ENCODE measurements around the gene TRIM33.
"Not testable (repeated sequence)": the region's sequence is repeated elsewhere in the genome, so short reads cannot be mapped to it uniquely, and the experiment has no call there.

The TRIM33 gene

DNA sequence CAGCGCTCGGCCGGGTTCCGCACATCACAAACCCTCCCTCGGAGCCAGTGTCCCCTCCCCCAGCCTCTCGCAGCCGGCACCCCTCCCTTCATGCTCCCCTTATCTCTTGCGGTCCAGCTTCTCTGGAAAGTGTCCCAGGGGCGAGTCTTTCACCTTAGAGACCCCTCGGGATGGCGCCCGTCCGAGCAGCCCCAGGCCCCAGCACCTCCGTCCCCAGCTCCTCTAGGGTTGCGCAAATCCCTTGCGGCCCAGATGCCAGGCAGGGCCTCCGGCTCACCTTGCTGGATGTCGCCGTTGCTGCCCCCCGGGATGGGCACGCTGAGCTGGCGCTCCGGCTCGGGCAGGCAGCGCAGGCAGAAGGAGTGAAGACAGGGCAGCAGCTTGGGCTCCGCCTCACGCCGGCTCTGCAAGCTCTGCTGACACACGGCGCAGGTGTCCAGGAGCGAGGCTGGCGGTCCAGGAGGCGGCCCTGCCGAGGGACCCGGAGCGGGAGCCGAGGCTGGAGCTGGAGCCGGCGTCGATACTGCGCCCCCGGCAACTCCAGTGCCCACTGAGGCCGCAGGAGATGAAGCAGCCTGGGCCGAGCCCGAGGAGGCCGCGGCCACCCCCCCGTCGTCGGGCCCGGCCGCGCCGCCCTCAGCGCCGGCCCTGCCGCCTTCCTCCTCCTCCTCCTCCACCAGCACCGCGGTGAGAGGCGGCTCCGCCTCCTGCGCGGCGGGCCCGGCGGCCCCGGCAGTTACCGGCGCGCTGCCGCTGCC, 550 bp downstream of the TRIM33 start:
- DNase-seq (ENCODE audit: low spot score), result peak; percentile 90

GRCh38 chr1:114509596-114510273, 1.3 kb downstream of the TRIM33 start:
- no peak for DNase-seq (ENCODE audit: low spot score)

- DNase-seq (ENCODE audit: low spot score), result no peak
Measured at GRCh38 chr1:114508386-114508898, 2.6 kb downstream of the TRIM33 start.

- no peak for DNase-seq (ENCODE audit: low spot score)
Measured at GRCh38 chr1:114507513-114507912, 3.5 kb downstream of the TRIM33 start.

- DNase-seq (ENCODE audit: low spot score), result no peak
Measured at GRCh38 chr1:114505148-114505561, 5.8 kb downstream of the TRIM33 start.

DNA sequence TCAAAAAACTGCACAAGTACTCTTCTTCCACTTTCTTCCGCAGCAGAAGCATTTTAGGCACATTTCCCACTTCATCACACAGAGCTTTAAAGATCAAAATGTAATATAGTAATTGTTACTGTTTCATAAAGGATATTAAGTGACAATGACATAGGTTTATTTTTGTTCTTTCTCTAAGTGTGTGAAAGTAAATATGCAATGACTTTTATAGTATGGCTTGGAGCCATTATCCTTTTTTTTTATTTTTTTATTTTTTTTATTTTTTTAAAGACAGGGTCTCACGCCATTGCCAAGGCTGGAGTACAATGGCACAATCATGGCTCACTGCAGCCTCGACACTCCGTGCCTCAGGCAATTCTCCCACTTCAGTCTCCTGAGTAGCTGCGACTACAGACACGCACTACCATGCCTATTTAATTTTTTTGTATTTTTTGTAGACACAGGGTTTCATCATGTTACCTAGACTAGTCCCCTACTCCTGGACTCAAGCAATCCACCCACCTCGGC, 7.0 kb downstream of the TRIM33 start:
- no peak for DNase-seq (ENCODE audit: low spot score)

- DNase-seq (ENCODE audit: low spot score), result no peak
Measured at GRCh38 chr1:114502080-114502479, 8.9 kb downstream of the TRIM33 start.

DNA sequence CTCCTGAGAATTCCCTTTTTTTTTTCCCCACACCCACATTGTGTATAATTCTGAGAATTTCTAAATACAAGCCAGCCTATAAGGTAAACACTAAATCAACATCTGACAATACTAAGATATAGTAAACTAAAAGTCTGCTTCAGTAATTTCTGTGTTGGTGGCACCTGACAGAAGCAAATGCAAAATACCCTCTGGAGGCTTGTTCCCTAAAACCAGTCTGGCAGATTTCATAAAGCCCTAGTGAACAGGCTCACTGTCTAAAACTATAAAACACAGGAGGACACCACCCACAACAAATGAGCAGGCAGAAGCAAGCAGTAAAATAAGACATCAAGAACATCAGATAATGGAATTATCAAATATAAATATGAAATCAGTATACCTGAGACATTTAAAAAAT, 11.5 kb downstream of the TRIM33 start:
- DNase-seq (ENCODE audit: low spot score), result no peak

- peak; percentile 9 for DNase-seq (ENCODE audit: low spot score)
Measured at GRCh38 chr1:114496089-114496488, 14.9 kb downstream of the TRIM33 start.

- no peak for DNase-seq (ENCODE audit: low spot score)
Measured at GRCh38 chr1:114495486-114495885, 15.5 kb downstream of the TRIM33 start.

GRCh38 chr1:114492978-114493377, 18.0 kb downstream of the TRIM33 start:
- no peak for DNase-seq (ENCODE audit: low spot score)

- DNase-seq (ENCODE audit: low spot score), result no peak
Measured at GRCh38 chr1:114490274-114490693, 20.7 kb downstream of the TRIM33 start.

DNA sequence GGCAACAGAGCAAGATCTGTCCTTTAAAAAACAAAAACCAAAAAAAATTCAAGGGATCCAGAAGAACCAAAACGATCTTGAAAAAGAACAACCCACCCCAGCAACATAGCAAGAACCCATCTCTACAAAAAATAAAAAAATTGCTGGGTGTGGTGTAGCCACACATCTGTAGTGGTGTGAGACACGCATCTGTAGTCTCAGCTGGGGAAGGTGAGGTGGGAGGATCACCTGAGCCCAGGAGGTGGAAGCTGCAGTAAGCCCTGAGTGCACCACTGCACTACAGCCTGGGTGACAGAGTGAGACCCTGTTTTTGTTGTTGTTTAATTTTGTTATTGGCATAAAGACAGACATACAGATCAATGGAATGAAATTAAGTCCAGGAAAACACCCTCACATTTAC, 22.3 kb downstream of the TRIM33 start:
- no peak for DNase-seq (ENCODE audit: low spot score)

DNA sequence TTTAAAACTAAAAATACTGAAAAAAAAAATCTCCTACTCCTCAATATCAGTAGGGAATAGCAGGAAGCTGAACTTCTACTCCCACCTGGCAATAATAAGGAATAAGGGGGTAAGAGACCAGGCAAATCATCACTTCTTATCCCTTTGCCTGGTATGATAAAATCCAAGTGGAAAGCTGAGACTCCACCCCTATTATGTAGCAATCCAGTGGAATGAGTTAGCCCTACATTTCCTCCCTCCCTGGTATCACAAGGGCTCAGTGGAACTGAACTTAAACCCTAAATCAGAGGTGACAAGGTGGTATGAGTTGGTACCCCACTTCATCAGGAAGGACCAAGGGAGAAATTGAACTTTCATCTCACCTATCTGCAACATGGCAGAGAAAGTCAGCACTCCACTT, 25.7 kb downstream of the TRIM33 start:
- peak; percentile 48 for DNase-seq (ENCODE audit: low spot score)

DNA sequence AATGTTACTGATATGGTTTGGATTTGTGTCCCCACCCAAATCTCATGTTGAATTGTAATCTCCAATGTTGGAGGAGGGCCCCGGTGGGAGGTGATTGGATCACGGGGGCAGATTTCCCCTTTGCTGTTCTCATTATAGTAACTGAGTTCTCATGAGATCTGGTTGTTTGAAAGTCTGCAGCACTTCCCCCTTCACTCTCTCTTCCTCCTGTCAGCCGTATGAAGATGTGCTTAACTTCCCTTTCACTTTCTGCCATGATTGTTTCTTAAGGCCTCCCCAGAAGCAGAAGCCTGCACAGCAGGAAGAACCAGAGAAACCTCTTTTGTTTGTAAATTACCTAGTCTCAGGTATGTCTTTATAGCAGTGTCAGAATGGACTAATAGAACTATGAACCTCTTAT, 28.4 kb downstream of the TRIM33 start:
- no peak for DNase-seq (ENCODE audit: low spot score)

DNA sequence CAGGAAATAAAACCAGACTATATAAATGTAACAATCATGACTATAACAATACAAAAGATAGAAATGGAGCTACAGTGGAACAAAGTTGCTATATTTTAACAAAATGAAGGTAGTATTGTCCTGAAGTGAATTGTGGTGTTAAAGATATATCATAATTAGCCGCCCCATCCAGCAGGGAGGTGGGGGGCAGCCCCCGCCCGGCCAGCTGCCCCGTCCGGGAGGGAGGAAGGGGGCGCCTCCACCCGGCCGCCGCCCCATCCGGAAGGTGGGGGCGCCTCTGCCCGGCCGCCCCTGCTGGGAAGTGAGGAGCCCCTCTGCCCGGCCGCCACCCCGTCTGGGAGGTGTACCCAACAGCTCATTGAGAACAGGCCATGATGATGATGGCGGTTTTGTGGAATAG, 31.4 kb downstream of the TRIM33 start:
- DNase-seq (ENCODE audit: low spot score), result not testable (repeated sequence)

DNA sequence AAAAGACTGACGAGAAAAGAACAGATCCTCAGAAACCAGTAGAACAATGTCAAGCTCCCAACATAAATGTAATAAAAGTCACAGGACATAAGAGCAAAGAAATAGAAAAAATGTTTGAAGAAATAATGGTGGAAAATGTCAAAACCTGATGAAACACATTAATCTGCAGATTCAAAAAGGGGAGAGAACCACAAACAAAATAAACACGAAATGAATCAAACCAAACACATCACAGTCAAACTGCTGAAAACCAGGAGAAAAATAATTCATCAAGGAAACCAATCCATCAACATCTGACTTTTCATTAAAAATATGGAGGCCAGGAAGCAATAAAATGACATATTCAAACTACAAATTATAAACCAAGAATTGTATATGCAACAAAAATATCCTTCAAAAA, 31.9 kb downstream of the TRIM33 start:
- DNase-seq (ENCODE audit: low spot score), result no peak

DNA sequence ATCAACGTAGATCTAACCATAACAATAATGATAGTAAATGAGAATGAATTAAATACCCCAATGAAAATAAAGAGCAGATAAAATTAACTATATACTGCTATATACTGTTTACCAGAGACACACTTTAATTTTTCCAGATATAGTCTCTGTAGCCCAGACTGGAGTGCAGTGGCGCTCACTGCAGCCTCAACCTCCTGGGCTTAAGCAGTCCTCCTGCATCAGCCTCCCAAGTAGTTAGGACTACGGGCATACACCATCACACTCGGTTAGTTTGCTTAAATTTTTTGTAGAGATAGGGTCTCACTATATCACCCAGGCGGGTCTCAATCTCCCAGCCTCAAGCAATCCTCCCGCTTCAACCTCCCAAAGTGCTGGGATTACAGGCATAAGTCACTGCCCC, 37.2 kb downstream of the TRIM33 start:
- DNase-seq (ENCODE audit: low spot score), result no peak

DNA sequence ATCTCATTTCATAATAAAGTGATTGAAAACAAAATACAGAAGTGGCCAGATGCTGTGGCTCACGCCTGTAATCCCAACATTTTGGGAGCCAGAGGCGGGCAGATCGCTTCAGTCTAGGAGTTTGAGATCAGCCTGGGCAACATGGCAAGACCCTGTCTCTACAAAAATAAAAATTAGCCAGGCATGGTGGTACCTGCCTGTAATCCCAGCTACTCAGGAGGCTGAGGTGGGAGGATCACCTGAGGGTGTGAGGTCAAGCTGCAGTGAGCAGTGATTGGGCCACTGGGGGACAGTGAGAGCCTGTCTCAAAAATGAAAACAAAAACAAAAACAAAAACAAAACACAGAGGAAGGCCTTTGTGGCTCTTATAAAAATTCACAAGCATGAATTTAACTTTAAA, 38.6 kb downstream of the TRIM33 start:
- DNase-seq (ENCODE audit: low spot score), result no peak

DNA sequence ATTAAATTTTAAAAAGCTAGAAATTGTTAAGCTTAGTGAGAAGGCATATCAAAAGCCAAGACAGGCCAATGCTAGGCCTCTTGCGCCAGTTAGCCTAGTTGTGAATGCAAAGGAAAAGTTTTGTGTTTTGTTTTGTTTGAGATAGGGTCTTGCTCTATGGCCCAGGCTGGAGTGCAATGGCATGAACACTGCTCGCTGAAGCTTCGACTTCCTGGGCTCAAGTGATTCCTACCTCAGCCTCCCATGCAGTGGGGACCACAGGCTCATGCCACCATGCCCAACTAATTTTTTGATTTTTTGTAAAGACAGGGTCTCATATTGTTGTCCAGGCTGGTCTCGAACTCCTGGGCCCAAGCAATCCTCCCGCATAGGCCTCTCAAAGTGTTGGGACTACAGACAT, 40.3 kb downstream of the TRIM33 start:
- no peak for DNase-seq (ENCODE audit: low spot score)

- no peak for DNase-seq (ENCODE audit: low spot score)
Measured at GRCh38 chr1:114468710-114469468, 42.1 kb downstream of the TRIM33 start.

GRCh38 chr1:114468047-114468446, 43.0 kb downstream of the TRIM33 start:
- no peak for DNase-seq (ENCODE audit: low spot score)

- DNase-seq (ENCODE audit: low spot score), result no peak
Measured at GRCh38 chr1:114467491-114467890, 43.5 kb downstream of the TRIM33 start.
